Measurements from ENCODE around the gene ARL6IP5.

ARL6IP5 gene

DNA sequence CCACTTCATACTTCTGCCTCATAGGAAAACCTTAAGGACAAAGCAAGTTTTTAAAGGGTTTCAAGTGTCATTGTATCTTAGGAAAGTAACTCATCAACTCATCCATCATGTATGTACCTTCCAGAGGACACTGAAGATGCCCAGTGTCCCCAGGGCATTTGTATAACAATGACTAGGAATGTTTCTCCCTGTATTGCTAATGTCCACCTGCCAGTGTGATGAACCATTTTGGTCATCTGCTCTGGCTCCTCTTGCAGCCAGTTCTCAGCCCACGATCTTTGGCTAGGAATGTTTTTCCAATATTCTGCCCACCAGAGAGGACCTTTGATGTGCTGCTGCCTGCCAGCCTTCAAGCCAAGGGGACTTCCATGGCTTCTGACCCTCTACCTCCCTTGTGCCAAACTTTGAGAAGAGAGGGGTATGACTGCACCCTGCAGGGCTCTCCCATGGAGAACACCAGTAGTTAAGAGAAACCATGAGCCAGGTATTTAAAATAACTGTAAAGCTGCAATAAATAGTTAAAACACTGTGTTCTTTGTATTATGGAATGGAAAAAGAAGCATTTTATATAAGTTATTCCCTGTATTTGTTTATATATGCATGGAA is 26.3 kb downstream of the ARL6IP5 start:
- no peak overlapping the region for H3K27ac ChIP-seq
- no peak overlapping the region for H3K4me3 ChIP-seq

DNA sequence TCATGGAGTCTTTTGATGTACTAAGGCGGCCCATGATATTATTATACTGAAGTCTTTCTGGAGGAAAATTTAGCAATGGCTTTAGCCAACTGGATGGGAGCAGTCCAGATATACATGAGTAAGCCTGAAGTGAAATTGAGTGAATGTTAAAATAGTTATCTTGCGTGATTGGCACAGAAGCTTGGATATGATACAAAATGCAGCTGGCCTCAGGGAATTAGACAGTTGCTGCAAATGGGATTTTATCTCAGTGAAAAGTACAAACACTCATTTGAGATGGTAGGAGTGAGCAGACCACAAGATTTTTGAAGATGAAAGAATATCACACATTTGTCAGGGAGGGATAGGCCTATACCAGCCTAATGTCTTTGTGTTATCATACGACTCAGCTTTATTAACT is 28.8 kb downstream of the ARL6IP5 start:
- Histone ChIP-seq H3K27ac (no peak overlapping the region), H3K4me3 (no peak overlapping the region)

GRCh38 chr3:69115731-69116130 is 31.0 kb downstream of the ARL6IP5 start:
- no peak overlapping the region for H3K4me3 ChIP-seq
- H3K27ac ChIP-seq = peak overlapping the region in 1 of 21 experiments; percentile 16

GRCh38 chr3:69116162-69116561 is 31.4 kb downstream of the ARL6IP5 start:
- H3K4me3 ChIP-seq = no peak overlapping the region
- H3K27ac ChIP-seq = peak overlapping the region in 1 of 21 experiments; percentile 16

GRCh38 chr3:69116897-69117296 is 32.2 kb downstream of the ARL6IP5 start:
- no peak overlapping the region for H3K4me3 ChIP-seq
- H3K27ac ChIP-seq = no peak overlapping the region

- H3K27ac ChIP-seq = no peak overlapping the region
- H3K4me3 ChIP-seq = no peak overlapping the region
These were observed 33.8 kb downstream of the ARL6IP5 start for GRCh38 chr3:69118555-69118954.

DNA sequence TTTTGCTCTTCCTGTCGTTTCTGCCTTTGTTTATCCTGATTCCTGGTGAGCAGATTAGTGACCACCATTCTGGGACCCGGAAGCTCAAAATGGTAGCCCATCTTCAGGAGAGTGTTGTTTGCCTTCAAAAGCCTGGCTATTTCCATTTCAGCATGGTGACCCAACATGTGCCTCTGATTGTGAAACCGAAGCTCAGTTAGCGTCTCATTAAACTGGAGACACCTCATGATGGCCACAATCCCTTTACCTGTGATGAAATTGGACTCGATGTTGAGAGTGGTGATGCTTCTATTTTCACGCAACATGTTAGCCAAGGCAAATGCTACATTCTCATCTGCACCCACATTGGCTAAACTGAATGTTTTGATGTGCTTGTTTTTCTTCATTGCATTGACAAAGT is 34.4 kb downstream of the ARL6IP5 start:
- Histone ChIP-seq H3K27ac (no peak overlapping the region), H3K4me3 (no peak overlapping the region)

DNA sequence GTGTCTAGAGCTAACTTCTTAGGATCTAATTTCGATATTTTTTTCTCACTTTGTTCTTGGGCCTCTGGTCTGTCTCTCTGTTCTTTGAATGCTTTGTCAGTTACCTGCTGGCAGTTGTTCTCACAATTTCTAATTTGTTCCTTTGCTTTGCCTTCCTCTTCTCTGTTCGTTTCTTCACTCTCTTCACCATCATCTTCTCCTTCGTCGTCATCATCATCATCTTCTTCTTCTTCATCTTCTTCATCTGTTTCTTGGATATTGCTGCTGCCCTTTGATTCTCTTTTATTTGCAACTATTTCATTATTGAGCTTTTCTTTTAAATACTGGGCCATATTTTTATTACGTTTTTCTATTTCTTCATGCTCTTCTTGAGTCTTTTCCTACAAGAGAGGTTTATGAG is 34.9 kb downstream of the ARL6IP5 start:
- H3K27ac ChIP-seq = no peak overlapping the region

DNA sequence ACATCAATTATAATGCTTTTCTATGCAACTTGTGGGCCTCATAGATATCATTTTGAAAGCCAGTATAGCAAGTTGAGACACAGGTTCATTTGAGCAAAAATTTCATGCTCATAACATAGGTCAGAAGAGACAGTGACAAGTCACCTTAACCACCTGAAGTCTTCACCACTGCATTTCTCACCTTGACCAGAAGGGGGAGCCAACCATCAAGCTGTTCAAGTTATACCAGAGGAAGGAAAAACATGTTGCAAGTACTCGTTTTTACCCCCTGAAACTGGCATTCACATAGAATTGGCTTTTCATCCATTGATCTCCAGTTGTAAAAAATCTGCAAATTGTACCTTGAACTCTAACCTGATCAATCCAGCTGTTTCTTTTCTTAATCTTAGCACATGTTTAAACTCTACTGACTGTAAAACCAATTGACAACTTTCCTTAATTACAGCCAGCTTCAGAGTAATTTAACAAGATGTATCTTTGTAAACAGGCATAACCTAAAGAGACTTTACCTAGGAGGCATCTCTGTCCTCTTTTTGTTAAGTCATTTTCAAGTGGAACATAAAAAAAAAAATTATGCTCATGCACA is 36.2 kb downstream of the ARL6IP5 start:
- H3K4me3 ChIP-seq = no peak overlapping the region
- no peak overlapping the region for H3K27ac ChIP-seq

More for the DNA sequence above, 34.9 kb downstream of the ARL6IP5 start:
- no peak overlapping the region for H3K4me3 ChIP-seq

GRCh38 chr3:69121513-69121912 is 36.8 kb downstream of the ARL6IP5 start:
- Histone ChIP-seq H3K27ac (no peak overlapping the region), H3K4me3 (no peak overlapping the region)

DNA sequence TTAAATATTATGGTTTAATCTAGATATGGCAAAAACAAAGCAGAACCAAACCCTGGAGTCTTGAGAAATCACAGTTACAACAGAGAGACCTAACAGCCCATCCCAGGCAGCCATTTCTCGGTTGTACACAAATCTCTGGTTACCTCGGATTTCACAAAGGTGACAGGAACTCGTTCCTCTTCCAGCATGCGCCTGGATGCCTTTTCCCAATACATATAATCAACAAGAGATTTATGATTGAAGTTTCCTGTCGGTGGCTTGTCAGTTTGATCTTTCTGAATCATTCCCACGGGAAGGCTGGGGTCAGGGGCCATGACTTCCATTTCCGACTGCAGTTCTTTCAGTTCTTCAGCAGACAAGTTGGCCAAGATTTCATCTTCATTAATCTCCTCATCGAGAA is 37.2 kb downstream of the ARL6IP5 start:
- no peak overlapping the region for H3K27ac ChIP-seq
- H3K4me3 ChIP-seq = no peak overlapping the region

GRCh38 chr3:69122403-69122802 is 37.7 kb downstream of the ARL6IP5 start, which contains the start of gene LMOD3:
TSS of gene LMOD3 (minus strand) at chr3:69122595. CDS start at chr3:69122386, 209 bp downstream.
- Histone ChIP-seq H3K27ac (no peak within 1 kb of the TSS), H3K4me3 (no peak within 1 kb of the TSS)

- no peak overlapping the region for H3K27ac ChIP-seq
- no peak overlapping the region for H3K4me3 ChIP-seq
These were observed 41.5 kb downstream of the ARL6IP5 start for GRCh38 chr3:69126216-69126615.

DNA sequence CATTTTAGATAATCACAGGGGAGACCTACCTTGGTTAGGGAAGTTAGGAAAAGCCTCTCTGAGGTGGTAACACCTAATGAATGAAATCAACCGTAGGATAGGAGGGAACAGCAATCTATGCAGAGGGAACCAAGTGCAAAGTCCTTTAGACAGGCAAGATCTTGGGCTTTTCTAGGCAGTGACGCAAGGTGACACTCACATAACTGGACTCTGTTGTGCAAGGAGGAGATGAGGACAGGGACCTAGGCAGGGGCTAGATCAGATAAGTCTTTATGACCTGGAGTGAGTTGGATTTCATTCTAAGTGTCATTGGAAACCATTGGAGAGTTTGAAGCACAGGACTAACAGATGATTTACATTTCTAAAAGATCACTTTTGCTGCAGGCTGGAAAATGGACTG is 42.3 kb downstream of the ARL6IP5 start:
- H3K27ac ChIP-seq = no peak overlapping the region
- H3K4me3 ChIP-seq = no peak overlapping the region

DNA sequence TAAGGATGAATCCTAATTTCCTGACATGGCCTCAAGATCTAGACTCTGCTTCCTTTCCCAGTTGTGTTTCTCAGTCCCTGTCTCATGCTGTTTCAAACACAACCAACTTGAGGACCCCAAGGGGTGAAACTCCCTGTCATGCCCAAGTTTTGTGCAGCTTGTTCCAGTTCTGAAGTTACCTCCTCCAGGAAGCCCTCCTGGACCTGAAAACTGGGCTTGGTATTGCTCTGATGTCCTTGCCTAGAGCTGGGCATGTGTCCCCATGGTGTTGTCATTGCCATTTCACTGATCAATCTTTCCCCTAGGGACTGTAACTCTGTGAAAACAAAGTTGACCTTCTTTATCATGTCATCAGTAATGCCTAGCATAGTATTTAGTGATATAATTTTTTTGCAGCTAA is 43.8 kb downstream of the ARL6IP5 start:
- Histone ChIP-seq H3K27ac (no peak overlapping the region), H3K4me3 (no peak overlapping the region)

- H3K4me3 ChIP-seq = no peak overlapping the region
- no peak overlapping the region for H3K27ac ChIP-seq
These were observed 44.8 kb downstream of the ARL6IP5 start for GRCh38 chr3:69129531-69129930.

DNA sequence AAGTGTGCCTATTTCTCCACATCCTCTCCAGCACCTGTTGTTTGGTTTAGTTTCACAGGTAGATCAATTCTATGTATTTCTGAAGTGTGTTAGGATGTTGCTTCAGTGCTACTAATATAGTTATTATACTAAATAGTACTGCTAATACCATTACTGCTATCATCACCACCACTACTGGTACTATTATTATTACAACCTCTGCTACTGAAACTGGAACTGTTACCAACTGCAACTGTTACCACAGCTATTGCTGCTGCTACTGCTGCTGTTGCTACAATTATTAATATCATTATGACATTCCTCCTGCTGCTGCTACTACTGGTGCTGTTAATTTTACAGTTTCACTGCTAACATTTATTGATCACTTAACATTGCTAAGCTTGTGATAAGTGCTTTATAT is 46.0 kb downstream of the ARL6IP5 start:
- H3K4me3 ChIP-seq = no peak overlapping the region
- no peak overlapping the region for H3K27ac ChIP-seq

GRCh38 chr3:69137005-69137404 is 52.3 kb downstream of the ARL6IP5 start:
- no peak overlapping the region for H3K27ac ChIP-seq
- H3K4me3 ChIP-seq = no peak overlapping the region

DNA sequence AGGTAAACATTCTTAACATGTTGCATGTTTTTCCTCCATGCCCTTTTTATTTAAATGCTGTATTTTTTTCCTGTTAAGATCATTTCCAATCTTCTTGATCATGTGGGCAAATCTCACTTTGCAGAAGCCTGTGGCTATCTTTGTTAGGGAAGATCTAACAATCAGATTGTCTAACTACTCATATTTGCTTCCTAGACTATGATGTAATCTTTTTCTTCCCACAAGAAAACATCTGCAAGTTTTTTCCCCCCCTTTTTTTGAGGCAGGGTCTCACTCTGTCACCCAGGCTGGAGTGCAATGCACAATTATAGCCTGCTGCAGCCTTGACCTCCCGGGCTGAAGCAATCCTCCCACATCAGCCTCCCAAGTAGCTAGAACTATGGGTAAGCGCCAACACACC is 52.7 kb downstream of the ARL6IP5 start:
- Histone ChIP-seq H3K27ac (no peak overlapping the region), H3K4me3 (no peak overlapping the region)

DNA sequence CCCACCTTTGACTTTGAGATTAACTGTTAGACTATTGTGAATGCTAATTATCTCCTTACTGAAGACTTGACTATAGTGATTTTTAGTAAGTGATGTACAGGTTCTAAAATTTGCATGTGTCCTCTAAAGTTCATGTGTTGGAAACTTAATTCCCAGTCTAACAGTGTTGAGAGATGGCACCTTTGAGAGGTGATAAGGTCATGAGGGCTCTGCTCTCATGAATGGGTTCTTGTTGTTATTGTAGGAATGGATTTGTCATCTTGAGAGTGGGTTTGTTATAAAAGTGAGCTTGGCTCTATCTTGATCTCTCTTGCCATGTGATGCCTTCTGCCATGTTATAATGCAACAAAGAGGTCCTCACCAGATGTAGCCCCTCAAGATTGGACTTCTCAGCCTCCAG is 56.6 kb downstream of the ARL6IP5 start:
- Histone ChIP-seq H3K4me3 (no peak overlapping the region), H3K27ac (no peak overlapping the region)

- no peak overlapping the region for H3K27ac ChIP-seq
These were observed 57.4 kb downstream of the ARL6IP5 start for GRCh38 chr3:69142090-69142489.

More at GRCh38 chr3:69142090-69142489, 57.4 kb downstream of the ARL6IP5 start:
- no peak overlapping the region for H3K4me3 ChIP-seq
